HG02623 (cell line): ENCODE measurements around the gene KIAA1671.

ENCODE experiments used
- ATAC-seq: cut with Tn5 transposase; IDR thresholded peaks from one replicate; pipeline ENCODE4 v1.9.1; 2021; ENCODE audit warnings: moderate library complexity; ENCODE audit not compliant: unreplicated experiment

Gene KIAA1671

GRCh38 chr22:25109878-25110595 lies 157.5 kb downstream of the KIAA1671 start:
- ATAC-seq: no peak

GRCh38 chr22:25110596-25110845 lies 158.0 kb downstream of the KIAA1671 start:
- ATAC-seq: no peak

GRCh38 chr22:25110846-25111578 lies 158.5 kb downstream of the KIAA1671 start:
- no peak for ATAC-seq

GRCh38 chr22:25111579-25112517 lies 159.3 kb downstream of the KIAA1671 start:
- no peak for ATAC-seq

DNA sequence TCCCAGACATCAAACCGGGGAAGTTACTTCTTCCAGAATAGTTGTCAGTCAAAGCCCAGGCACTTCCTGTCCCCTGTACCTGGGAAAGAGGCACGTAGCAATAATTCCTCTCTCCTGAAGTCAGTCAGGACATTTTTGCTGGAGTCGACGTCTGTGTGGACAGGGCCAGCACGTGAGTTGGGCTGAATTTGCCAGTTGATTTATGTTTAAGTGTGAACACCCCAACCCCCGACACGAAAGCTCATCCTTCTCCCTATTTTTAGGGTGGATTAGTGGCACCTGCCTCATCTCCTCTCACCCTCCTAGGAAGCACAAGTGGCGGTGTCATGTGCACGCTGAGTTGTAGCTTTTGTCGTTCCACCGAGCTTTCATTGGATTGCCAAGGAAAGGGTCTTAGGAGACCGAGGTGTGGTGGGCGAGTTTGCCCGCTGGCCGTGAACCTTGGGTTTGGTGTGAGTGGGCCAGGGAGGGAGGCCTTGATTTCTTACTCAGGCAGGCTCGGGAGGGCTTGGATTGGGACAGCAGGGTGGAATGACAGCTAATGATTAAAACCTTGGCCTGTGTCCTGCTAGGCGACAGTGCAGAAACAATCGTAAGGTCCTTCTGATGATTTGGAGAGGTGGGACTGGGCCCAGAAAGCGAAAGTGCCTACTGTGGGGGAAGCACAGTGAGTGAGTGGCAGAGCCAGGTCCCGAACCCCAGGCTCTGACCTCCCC lies 160.2 kb downstream of the KIAA1671 start:
- ATAC-seq: no peak

DNA sequence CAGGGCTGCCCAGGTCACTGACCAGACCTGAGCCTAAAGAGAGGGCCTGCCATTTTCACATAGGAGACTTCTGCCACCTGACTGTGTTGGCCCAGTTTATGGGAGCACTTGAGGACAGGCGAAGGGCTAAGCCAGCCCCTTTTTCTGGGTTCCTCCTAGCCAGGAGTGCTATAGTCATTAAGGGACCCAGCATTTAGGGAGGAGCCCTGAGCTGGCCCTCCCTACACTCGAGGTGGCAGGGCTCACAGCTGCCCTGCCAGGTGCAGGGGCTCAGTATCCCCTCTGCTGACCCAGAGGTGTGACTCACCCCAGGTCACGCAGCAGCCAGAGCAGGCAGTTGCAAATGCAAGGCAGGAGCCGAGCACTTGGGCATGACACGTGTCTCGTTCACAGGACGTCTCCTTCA lies 160.8 kb downstream of the KIAA1671 start:
- no peak for ATAC-seq

GRCh38 chr22:25114369-25115362 lies 162.2 kb downstream of the KIAA1671 start:
- no peak for ATAC-seq

GRCh38 chr22:25119609-25120008 lies 167.1 kb downstream of the KIAA1671 start:
- ATAC-seq: no peak

DNA sequence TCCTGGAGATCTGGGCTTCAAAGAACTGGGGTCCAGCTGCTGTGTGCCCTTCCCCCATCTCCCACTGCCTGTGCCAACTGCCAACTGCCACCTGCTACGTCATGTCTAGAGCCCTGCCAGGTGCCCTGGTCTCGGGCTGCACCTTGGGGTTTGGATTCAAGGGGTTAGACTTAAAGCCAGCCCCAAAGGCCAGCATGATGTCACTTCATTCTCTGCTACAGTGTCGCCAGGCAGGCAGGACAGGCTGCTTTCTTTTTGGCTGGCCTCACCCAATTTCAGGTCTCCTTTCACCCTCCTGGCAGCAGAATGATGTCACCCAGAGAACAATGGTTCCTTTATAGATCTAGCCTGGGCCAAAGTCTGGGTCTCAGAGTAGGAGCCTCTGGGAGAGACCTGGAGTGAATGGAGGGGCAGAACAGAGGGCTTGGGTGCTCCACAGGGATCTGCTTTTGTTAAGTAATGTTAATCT lies 167.6 kb downstream of the KIAA1671 start:
- ATAC-seq: no peak

- no peak for ATAC-seq
Measured at GRCh38 chr22:25120761-25121212, 168.3 kb downstream of the KIAA1671 start.

- no peak for ATAC-seq
Measured at GRCh38 chr22:25122136-25122764, 169.7 kb downstream of the KIAA1671 start.

DNA sequence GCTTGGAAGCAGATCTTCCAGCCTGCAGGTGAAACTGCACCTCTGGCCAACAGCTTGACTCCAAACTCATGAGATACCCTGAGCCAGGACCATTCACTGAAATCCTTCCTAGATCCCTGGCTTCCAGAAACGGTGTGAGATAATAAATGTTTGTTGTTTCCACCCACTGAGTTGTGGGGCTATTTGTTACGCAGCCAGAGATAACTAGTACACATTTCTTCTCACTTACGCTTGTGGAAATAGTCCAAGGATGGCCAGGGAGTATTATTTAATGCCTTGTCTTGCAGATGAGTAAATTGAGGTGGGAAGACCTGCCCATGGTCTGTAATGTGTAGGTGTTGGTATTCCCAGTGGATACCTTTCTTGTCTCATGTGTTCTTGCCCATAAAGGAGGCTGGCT lies 171.2 kb downstream of the KIAA1671 start:
- no peak for ATAC-seq

GRCh38 chr22:25125693-25126357 lies 173.3 kb downstream of the KIAA1671 start:
- no peak for ATAC-seq

GRCh38 chr22:25126510-25126909 lies 174.0 kb downstream of the KIAA1671 start:
- ATAC-seq: no peak

GRCh38 chr22:25127318-25127717 lies 174.8 kb downstream of the KIAA1671 start:
- no peak for ATAC-seq

- ATAC-seq: no peak
Measured at GRCh38 chr22:25130462-25130861, 177.9 kb downstream of the KIAA1671 start.

GRCh38 chr22:25131198-25131887 lies 178.8 kb downstream of the KIAA1671 start:
- no peak for ATAC-seq

DNA sequence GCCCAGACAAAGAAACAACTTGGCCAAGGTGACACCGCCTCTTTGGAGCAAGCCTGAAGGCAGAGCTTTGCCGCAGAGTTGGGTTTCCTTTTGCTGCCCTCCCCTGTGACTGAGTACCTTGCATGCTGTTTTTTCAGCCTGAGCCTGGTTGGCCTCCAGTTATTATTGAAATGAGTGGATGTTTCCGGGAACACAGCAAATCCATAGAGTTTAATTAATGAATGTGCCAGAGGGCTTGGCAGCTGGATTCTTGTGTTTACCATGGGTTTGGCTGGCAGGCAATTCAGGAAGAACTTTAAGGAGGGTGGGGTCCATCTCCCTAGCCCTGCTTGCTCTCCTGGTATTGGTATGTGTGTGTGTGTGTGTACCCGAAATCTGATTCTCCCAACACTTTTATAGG lies 181.5 kb downstream of the KIAA1671 start:
- no peak for ATAC-seq
